GM12891 (cell line): ENCODE data around the gene TMEM121.
"Not testable (repeated sequence)": the region's sequence is repeated elsewhere in the genome, so short reads cannot be mapped to it uniquely, and the experiment has no call there.

ENCODE experiments used
- POLR2A ChIP-seq: IDR thresholded peaks from 2 replicates; pipeline ENCODE4 v1.6.1; 2011; ENCODE audit warnings: low read depth, low read length, control low read depth
- POLR2AphosphoS5 ChIP-seq: IDR thresholded peaks from 2 replicates; pipeline ENCODE4 v1.6.1; 2011; ENCODE audit warnings: low read depth, low read length, control low read depth
- TAF1 ChIP-seq: IDR thresholded peaks from 2 replicates; pipeline ENCODE4 v1.6.1; 2011; ENCODE audit warnings: low read depth, low read length, control low read depth

GRCh38 chr14:105557671-105558070 is 31.3 kb downstream of the TMEM121 start:
- not testable (repeated sequence) for TF ChIP-seq POLR2A, POLR2AphosphoS5, TAF1
